Measurements from ENCODE around the gene ARHGEF39.

- TF ChIP-seq, protein P1, sequence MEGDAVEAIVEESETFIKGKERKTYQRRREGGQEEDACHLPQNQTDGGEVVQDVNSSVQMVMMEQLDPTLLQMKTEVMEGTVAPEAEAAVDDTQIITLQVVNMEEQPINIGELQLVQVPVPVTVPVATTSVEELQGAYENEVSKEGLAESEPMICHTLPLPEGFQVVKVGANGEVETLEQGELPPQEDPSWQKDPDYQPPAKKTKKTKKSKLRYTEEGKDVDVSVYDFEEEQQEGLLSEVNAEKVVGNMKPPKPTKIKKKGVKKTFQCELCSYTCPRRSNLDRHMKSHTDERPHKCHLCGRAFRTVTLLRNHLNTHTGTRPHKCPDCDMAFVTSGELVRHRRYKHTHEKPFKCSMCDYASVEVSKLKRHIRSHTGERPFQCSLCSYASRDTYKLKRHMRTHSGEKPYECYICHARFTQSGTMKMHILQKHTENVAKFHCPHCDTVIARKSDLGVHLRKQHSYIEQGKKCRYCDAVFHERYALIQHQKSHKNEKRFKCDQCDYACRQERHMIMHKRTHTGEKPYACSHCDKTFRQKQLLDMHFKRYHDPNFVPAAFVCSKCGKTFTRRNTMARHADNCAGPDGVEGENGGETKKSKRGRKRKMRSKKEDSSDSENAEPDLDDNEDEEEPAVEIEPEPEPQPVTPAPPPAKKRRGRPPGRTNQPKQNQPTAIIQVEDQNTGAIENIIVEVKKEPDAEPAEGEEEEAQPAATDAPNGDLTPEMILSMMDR (IDR thresholded peaks at IDR 0.05): peak; percentile 33; the same call in 1 of the 2 replicates
- no peak for TF ChIP-seq ZFX (IDR thresholded peaks at IDR 0.05; ENCODE audit: borderline replicate concordance)
These were observed 4.0 kb downstream of the ARHGEF39 start for GRCh38 chr9:35660966-35661415.

Measured in 22Rv1 (cell line).